Loucy (cell line): Measurements from ENCODE around the gene THAP10.

Source experiments
- CTCF ChIP-seq: fragments of 200-600 bp; sonication (generic); conservative IDR thresholded peaks from 2 replicates; pipeline ENCODE4 v1.5.1; 2014; ENCODE audit warnings: mild to moderate bottlenecking, antibody characterized with exemption, low read length
- EZH2phosphoT487 ChIP-seq: fragments of 200-600 bp; IDR thresholded peaks from 2 replicates; pipeline ENCODE4 v1.6.1; 2018; ENCODE audit warnings: antibody characterized with exemption, mild to moderate bottlenecking, moderate library complexity, borderline replicate concordance

GRCh38 chr15:70902107-70902506 lies 9.9 kb upstream of the THAP10 start:
- TF ChIP-seq CTCF (no peak), EZH2phosphoT487 (no peak)
